Lung (tissue), 12 donors: ENCODE data around the gene MAB21L1. TPM values are rescaled to one million over a fixed set of nuclear protein-coding genes. Genes with fewer than 3 reads are reported as not detected.

Source experiments
- ATAC-seq: fragments of 200-7000 bp; cut with Tn5 transposase; one replicate; pipeline ENCODE4 v1.9.1; 2020; ENCODE audit warnings: moderate number of reproducible peaks; ENCODE audit not compliant: insufficient read depth, low FRiP score
- DNase-seq, 3 donors: peaks; one replicate each; pipeline ENCODE4 v3.0.0-alpha.2; 2013 to 2017
- H3K27ac ChIP-seq, 2 donors: one replicate each; pipeline ENCODE4 v1.5.1; 2013; ENCODE audit warnings: mild to moderate bottlenecking in 2 of 2, moderate library complexity in 2 of 2, control low read depth in 1 of 2, inconsistent platforms in 1 of 2, low read depth in 1 of 2, low read length in 1 of 2
- H3K27me3 ChIP-seq, 3 donors: one replicate each; pipeline ENCODE4 v1.5.1; 2013; ENCODE audit warnings: low read length in 2 of 3; ENCODE audit not compliant: control insufficient read depth in 3 of 3, insufficient read depth in 3 of 3
- H3K36me3 ChIP-seq, 4 donors: one replicate each; pipeline ENCODE4 v1.5.1; 2013; ENCODE audit warnings: low read length in 4 of 4, mild to moderate bottlenecking in 1 of 4, moderate library complexity in 1 of 4; ENCODE audit not compliant: control insufficient read depth in 4 of 4, insufficient read depth in 4 of 4
- H3K4me1 ChIP-seq, 5 donors: one replicate each; pipeline ENCODE4 v1.5.1; 2013; ENCODE audit warnings: low read length in 5 of 5, mild to moderate bottlenecking in 2 of 5, moderate library complexity in 1 of 5; ENCODE audit not compliant: control insufficient read depth in 5 of 5, insufficient read depth in 5 of 5
- H3K4me3 ChIP-seq: one replicate; pipeline ENCODE4 v1.5.1; 2013; ENCODE audit warnings: mild to moderate bottlenecking, control low read depth, moderate library complexity
- H3K9ac ChIP-seq, 2 donors: one replicate each; pipeline ENCODE4 v1.5.1; 2013; ENCODE audit warnings: low read length in 2 of 2, control low read depth in 1 of 2; ENCODE audit not compliant: insufficient read depth in 1 of 2
- H3K9me3 ChIP-seq, 4 donors: one replicate each; pipeline ENCODE4 v1.5.1; 2013; ENCODE audit warnings: low read length in 3 of 4, mild to moderate bottlenecking in 1 of 4, moderate library complexity in 1 of 4; ENCODE audit not compliant: control insufficient read depth in 4 of 4, insufficient read depth in 3 of 4
- CTCF ChIP-seq: IDR thresholded peaks from 2 replicates; pipeline ENCODE4 v1.5.1; 2012; ENCODE audit warnings: mild to moderate bottlenecking; ENCODE audit errors: control extremely low read depth, extremely low read depth
- WGBS, 2 donors: extraction: QIAGEN DNeasy Blood & Tissue Kit; methylation state at CpG; one replicate each; pipeline ENCODE4 v1.1.7; 2013; 5-methylcytosine and 5-hydroxymethylcytosine counted together
- polyA plus RNA-seq, 2 donors: library from polyadenylated mRNA; stranded (reverse); fragments of 200-250 nt; gene quantifications; one replicate each; pipeline ENCODE4 v1.2.1, GENCODE V29; 2013
- total RNA-seq, 2 donors: library from RNA; depleted of rRNA in 1 of 2; stranded (reverse); fragments of >200 nt in 1 of 2; gene quantifications; one replicate each; pipeline ENCODE4 v1.2.1, GENCODE V29; 2014 to 2021
- donor health status: control.
- donor health status: control.
- donor health status: Bipolar disorder and iron deficiency.
- donor health status: healthy.
- donor health status: DM: yes; HTN: yes; CAD: no.

The MAB21L1 gene
- total and polyA plus RNA-seq, 4 donors: 0.04 to 0.28 TPM; not detected in 2

- H3K9me3 ChIP-seq: no peaks in the 10 kb centered on the region
- H3K9ac ChIP-seq: no peak overlapping the region
- no peaks in the 10 kb centered on the region for H3K36me3 ChIP-seq
- peaks cover 0 to 13% (median 4%) of the 10 kb centered on the region in 5 donors for H3K4me1 ChIP-seq
- H3K27ac ChIP-seq: no peak overlapping the region
- no peak for TF ChIP-seq CTCF
- no peak for DNase-seq
- no peak for ATAC-seq
- 61 to 63% methylated on average over 3 of the region's 3 CpGs for WGBS, 2 donors
- H3K4me3 ChIP-seq: no peak overlapping the region
- H3K27me3 ChIP-seq: no peaks in the 10 kb centered on the region
Observed at GRCh38 chr13:35502456-35502855, 26.0 kb upstream of the MAB21L1 start.

GRCh38 chr13:35501661-35502235 is 25.3 kb upstream of the MAB21L1 start:
- H3K4me3 ChIP-seq: no peak overlapping the region
- WGBS, 2 donors: 71 to 83% methylated on average over 6 of the region's 6 CpGs
- ATAC-seq (no peak), DNase-seq (peak in 1 of 3 donors; percentile 10)
- H3K4me1 ChIP-seq: peaks cover 0 to 13% (median 4%) of the 10 kb centered on the region in 5 donors
- no peak overlapping the region for H3K9ac ChIP-seq
- H3K27ac ChIP-seq: no peak overlapping the region
- no peaks in the 10 kb centered on the region for H3K36me3 ChIP-seq
- H3K9me3 ChIP-seq: no peaks in the 10 kb centered on the region
- no peaks in the 10 kb centered on the region for H3K27me3 ChIP-seq
- TF ChIP-seq CTCF: no peak

GRCh38 chr13:35500144-35500543 is 23.7 kb upstream of the MAB21L1 start:
- Histone ChIP-seq H3K27me3 (no peaks in the 10 kb centered on the region), H3K4me1 (peaks cover 0 to 13% (median 4%) of the 10 kb centered on the region in 5 donors), H3K9me3 (no peaks in the 10 kb centered on the region), H3K36me3 (no peaks in the 10 kb centered on the region), H3K4me3 (no peak overlapping the region), H3K27ac (no peak overlapping the region), H3K9ac (no peak overlapping the region)
- no peak for ATAC-seq
- TF ChIP-seq CTCF: no peak
- 72 to 75% methylated on average over 2 of the region's 2 CpGs for WGBS, 2 donors
- DNase-seq: no peak

- no peak for ATAC-seq
- Histone ChIP-seq H3K9me3 (no peaks in the 10 kb centered on the region), H3K9ac (no peak overlapping the region), H3K4me1 (peaks cover 0 to 13% (median 4%) of the 10 kb centered on the region in 5 donors), H3K27me3 (no peaks in the 10 kb centered on the region), H3K27ac (no peak overlapping the region), H3K4me3 (no peak overlapping the region), H3K36me3 (no peaks in the 10 kb centered on the region)
- peak in 2 of 3 donors; percentile 32 to 57 for DNase-seq
- no peak for TF ChIP-seq CTCF
- WGBS, 2 donors: 71 to 84% methylated on average over 4 of the region's 4 CpGs
Observed at GRCh38 chr13:35499676-35500075, 23.2 kb upstream of the MAB21L1 start.
